ENCODE data around the gene PTPN5. TPM values are rescaled to one million over a fixed set of nuclear protein-coding genes. Genes with fewer than 3 reads are reported as not detected.
"Not testable (repeated sequence)": the region's sequence is repeated elsewhere in the genome, so short reads cannot be mapped to it uniquely, and the experiment has no call there.

PTPN5 gene
- not detected for total RNA-seq

DNA sequence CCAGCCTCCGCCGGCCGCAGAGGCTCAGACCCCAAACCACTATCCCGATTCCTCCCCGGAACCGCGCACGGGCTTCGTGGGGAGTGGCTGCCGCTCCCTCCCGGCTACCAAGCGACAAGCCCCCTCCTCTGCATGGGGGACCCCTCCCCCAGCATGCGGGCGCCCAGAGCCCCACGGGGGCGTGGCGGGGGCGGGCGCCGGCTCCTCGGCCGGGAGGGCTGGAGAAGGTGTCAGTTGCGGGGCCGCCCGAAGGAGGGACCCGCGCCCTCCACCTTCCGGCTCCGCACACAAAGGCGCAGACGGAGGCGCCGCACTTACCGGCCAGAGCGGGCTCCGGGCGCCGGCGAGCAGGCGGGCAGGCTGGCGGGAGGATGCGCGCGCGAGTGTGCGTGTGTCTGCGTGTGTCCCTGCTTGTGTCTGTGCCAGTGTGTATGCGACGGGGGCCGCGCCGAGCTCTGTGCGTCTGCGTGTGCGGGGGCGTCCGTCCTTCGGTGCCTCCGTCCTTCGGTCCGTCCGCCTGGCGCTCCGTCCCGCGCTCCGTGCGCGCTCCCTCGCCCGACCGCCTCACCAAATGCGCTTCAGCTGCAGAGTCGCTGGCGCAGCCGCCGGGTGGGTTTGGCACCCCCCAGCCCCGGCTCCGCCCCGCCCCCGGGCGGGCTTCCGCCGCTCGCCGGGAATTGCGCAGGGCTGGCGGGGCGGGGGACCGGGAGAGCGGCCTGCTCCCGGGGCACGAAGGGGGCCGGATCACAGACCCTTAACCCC lies at the start of gene PTPN5:
Gene PTPN5 (minus strand): TSS at position 592 of the 762 bp plus-strand sequence. CDS start 19,840 bp downstream, outside the sequence.
- DNase-seq: no peak
- H3K9me3 Mint-ChIP-seq: no peaks in the 10 kb centered on the region
- no peaks in the 10 kb centered on the region for H3K4me1 Mint-ChIP-seq (ENCODE audit: low read depth)
- CTCF ChIA-PET: interaction anchor here (1.5 kb wide), 1 partner anchor 16 kb away, joined by 4 read pairs; no protein-coding TSS in a partner anchor
- no peak within 1 kb of the TSS for H3K27ac Mint-ChIP-seq
- intact Hi-C loops (cut with micrococcal nuclease): no loop called here
- no peak for ATAC-seq
- no peaks in the 10 kb centered on the region for H3K36me3 Mint-ChIP-seq (ENCODE audit: low read depth)
- TF ChIP-seq, protein P1, sequence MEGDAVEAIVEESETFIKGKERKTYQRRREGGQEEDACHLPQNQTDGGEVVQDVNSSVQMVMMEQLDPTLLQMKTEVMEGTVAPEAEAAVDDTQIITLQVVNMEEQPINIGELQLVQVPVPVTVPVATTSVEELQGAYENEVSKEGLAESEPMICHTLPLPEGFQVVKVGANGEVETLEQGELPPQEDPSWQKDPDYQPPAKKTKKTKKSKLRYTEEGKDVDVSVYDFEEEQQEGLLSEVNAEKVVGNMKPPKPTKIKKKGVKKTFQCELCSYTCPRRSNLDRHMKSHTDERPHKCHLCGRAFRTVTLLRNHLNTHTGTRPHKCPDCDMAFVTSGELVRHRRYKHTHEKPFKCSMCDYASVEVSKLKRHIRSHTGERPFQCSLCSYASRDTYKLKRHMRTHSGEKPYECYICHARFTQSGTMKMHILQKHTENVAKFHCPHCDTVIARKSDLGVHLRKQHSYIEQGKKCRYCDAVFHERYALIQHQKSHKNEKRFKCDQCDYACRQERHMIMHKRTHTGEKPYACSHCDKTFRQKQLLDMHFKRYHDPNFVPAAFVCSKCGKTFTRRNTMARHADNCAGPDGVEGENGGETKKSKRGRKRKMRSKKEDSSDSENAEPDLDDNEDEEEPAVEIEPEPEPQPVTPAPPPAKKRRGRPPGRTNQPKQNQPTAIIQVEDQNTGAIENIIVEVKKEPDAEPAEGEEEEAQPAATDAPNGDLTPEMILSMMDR (IDR thresholded peaks at IDR 0.05): no peak
- no peak within 1 kb of the TSS for H3K4me3 Mint-ChIP-seq
- peaks cover 44% of the 10 kb centered on the region for H3K27me3 Mint-ChIP-seq
- POLR2A ChIA-PET: no interaction called here

DNA sequence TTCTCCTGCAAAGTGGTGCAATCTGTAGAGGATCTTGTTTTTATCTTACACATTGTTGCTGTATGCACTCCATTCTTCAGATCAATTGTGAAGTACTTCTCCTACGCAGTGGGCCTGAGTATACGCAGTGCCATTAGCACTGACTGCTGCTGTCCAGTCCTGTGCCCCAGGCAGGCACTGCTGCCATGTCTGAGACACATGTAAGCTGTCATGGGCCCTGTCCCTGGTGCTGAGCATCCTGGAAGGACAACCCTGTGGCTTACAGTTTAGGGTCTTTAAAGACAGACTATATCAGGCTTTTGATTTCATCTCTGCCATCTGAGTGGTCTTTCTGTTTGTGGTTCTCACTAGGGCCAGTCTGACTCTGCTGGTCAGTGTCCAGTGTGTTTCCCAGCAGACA lies 44.8 kb upstream of the PTPN5 start:
- intact Hi-C loops (cut with micrococcal nuclease): no loop called here
- TF ChIP-seq, protein P1 (IDR thresholded peaks at IDR 0.05): no peak
- no peak for ATAC-seq
- Mint-ChIP-seq H3K36me3 (ENCODE audit: low read depth) (no peaks in the 10 kb centered on the region), H3K27me3 (peaks cover 16% of the 10 kb centered on the region), H3K4me3 (no peak overlapping the region), H3K27ac (no peak overlapping the region), H3K9me3 (peaks cover 16% of the 10 kb centered on the region), H3K4me1 (ENCODE audit: low read depth) (no peaks in the 10 kb centered on the region)
- POLR2A ChIA-PET: no interaction called here
- CTCF ChIA-PET: no interaction called here
- DNase-seq: no peak

DNA sequence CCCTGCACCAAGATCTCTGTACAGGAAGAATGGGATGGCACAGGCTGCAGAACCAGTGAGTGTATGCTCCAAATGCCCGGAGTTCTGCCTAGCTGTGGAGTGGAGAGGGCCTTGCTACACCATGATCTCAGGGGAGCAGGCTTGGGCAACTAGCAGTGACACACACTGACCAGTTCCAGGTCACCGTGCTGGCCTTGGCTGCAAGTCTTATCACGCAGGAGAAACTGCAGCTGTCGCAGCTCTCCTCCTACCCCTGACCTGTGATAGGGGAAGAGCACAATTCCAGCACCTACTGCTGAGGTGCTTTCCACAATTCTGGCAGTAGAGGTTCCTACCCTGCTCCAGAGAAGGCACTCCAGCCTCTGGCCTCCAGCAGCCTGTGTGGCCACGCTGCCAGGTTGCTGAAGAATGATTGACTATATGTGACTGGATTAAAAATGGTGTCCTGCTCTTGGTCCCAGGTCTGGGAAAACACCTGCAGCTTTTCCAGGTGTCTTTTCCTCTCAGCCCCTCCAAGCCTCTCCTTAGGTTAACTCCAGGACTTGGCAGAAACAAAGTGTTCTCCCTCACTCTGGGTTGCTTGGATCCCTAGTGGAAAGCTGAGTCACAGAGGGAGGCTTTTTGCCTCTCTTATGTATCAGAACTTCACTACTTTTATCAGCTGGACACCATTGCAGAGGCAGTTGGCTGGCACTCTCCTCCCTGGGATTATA lies 43.3 kb upstream of the PTPN5 start:
- POLR2A ChIA-PET: no interaction called here
- DNase-seq (no peak), ATAC-seq (no peak)
- Mint-ChIP-seq H3K27ac (no peak overlapping the region), H3K27me3 (peaks cover 19% of the 10 kb centered on the region), H3K36me3 (ENCODE audit: low read depth) (no peaks in the 10 kb centered on the region), H3K4me3 (no peak overlapping the region), H3K9me3 (peaks cover 12% of the 10 kb centered on the region), H3K4me1 (ENCODE audit: low read depth) (no peaks in the 10 kb centered on the region)
- CTCF ChIA-PET: no interaction called here
- TF ChIP-seq, protein P1 (IDR thresholded peaks at IDR 0.05): no peak
- intact Hi-C loops (cut with micrococcal nuclease): no loop called here

DNA sequence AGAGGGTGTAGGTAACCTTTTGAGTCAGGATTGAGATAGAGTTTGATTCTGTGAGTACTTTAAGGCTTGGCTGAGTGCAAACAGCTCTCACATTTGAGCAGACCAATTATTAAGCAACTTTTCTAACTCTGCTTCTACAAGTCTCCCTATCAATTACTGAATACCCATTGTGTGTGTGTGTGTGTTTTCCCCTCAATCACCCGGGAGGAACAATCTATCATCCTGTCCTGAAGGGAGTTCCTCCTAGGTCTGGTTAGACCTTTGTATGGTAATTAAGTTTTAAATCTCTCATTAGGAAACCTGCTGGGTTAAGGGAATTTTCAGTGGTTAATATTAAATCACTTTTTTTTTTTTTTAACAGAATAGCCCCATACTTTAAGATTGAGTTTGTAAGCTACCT lies 28.6 kb upstream of the PTPN5 start:
- CTCF ChIA-PET; intact Hi-C loops (cut with micrococcal nuclease); ATAC-seq: not testable (repeated sequence)

DNA sequence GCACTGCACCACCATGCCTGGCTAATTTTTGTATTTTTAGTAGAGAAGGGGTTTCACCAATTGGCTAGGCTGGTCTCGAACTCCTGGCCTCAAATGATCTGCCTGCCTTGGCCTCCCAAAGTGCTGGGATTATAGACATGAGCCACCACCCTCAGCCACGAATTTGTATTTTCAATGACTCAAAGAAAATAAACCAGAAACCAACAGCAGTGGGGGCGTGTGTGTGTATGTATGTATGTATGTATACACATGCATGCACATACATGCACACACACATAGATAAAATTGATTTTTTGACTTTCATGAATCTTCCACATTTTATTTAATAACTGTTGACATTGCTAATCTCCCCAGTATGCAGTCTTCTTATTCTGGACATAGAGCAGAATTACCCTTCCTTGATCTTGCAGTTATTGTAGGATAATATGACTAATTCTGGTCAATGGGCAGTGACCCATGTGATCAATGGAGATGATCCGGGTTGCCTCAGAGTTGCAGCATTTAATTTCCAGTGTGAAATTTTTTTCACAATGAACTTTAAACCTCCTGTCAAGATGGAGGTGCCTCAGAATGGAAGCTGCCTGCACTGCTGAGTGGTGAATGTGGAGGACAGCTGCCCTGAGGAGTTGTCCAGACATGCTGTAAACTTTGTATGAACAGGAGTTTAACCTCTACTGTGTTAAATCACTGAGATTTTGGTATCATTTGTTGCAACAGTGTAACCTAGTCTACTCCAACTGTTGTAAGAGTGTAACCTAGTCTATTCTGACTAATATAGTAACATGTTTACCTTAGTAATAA lies 12.8 kb upstream of the PTPN5 start:
- TF ChIP-seq, protein P1 (IDR thresholded peaks at IDR 0.05): no peak
- Mint-ChIP-seq H3K36me3 (ENCODE audit: low read depth) (no peaks in the 10 kb centered on the region), H3K4me1 (ENCODE audit: low read depth) (no peaks in the 10 kb centered on the region), H3K27ac (no peak overlapping the region), H3K27me3 (peaks cover 9% of the 10 kb centered on the region), H3K9me3 (no peaks in the 10 kb centered on the region), H3K4me3 (no peak overlapping the region)
- POLR2A ChIA-PET: no interaction called here
- no peak for DNase-seq
- intact Hi-C loops (cut with micrococcal nuclease): no loop called here
- CTCF ChIA-PET: interaction anchor here (10.1 kb wide), 1 partner anchor 27 kb away, joined by 106 read pairs; no protein-coding TSS in a partner anchor
- no peak for ATAC-seq

More for the DNA sequence above, 28.6 kb upstream of the PTPN5 start:
- H3K36me3 Mint-ChIP-seq (ENCODE audit: low read depth); H3K27ac Mint-ChIP-seq; H3K27me3 Mint-ChIP-seq; H3K4me3 Mint-ChIP-seq; H3K9me3 Mint-ChIP-seq; DNase-seq; H3K4me1 Mint-ChIP-seq (ENCODE audit: low read depth); POLR2A ChIA-PET: not testable (repeated sequence)

All from activated CD8-positive, alpha-beta T cell treated with anti-CD3 and anti-CD28 coated beads for 36 hours (primary cell).